ENCODE results near the gene WDR48.

The WDR48 gene

GRCh38 chr3:39140341-39140971, 88.6 kb downstream of the WDR48 start:
- DNase-seq: no peak

GRCh38 chr3:39141171-39141995, 89.6 kb downstream of the WDR48 start:
- peak in 2 of 6 experiments; percentile 6 to 35 for DNase-seq

- no peak for DNase-seq
Measured at GRCh38 chr3:39142067-39142466, 90.3 kb downstream of the WDR48 start.

- no peak for DNase-seq
Measured at GRCh38 chr3:39143051-39143885, 91.5 kb downstream of the WDR48 start.

GRCh38 chr3:39144095-39144747, 92.4 kb downstream of the WDR48 start:
- peak in 1 of 6 experiments; percentile 18 for DNase-seq

GRCh38 chr3:39144748-39145380, 93.0 kb downstream of the WDR48 start:
- DNase-seq: peak in 1 of 6 experiments; percentile 16

- DNase-seq: no peak
Measured at GRCh38 chr3:39146083-39146501, 94.3 kb downstream of the WDR48 start.
